H1 (cell line): Measurements from ENCODE around the gene EGFLAM. TPM values are rescaled to one million over a fixed set of nuclear protein-coding genes. Genes with fewer than 3 reads are reported as not detected.

Experiments used
- ASH2L ChIP-seq: fragments of 200-600, 300-600 bp; sonication (generic); IDR thresholded peaks from one replicate; pipeline ENCODE4 v1.7.1; 2017; ENCODE audit warnings: low read length
- KDM5A ChIP-seq: fragments of 200-600 bp; IDR thresholded peaks from 2 replicates; pipeline ENCODE4 v1.7.1; 2012; ENCODE audit warnings: mild to moderate bottlenecking, low read length, inconsistent platforms, mixed read lengths
- POU5F1 ChIP-seq: IDR thresholded peaks from 2 replicates; pipeline ENCODE4 v1.6.1; 2011; ENCODE audit warnings: low read depth, mild to moderate bottlenecking, low read length, moderate library complexity
- RAD21 ChIP-seq, 2 experiments: IDR thresholded peaks in 1 of 2; conservative IDR thresholded peaks in 1 of 2; 2 replicates each; pipeline ENCODE4 v1.6.1; 2011; ENCODE audit warnings: low read depth in 2 of 2, low read length in 2 of 2, improper control_type of control experiment in 1 of 2, inconsistent platforms in 1 of 2, mild to moderate bottlenecking in 1 of 2, moderate library complexity in 1 of 2
- SIN3A ChIP-seq, 2 experiments: IDR thresholded peaks in 1 of 2; conservative IDR thresholded peaks in 1 of 2; 2 replicates each; pipeline ENCODE4 v1.6.1; 2011 to 2012; ENCODE audit warnings: low read length in 2 of 2, improper control_type of control experiment in 1 of 2, low read depth in 1 of 2, mild to moderate bottlenecking in 1 of 2
- SUZ12 ChIP-seq: fragments of 200-600 bp; sonication (generic); IDR thresholded peaks from 2 replicates; pipeline ENCODE4 v1.6.1; 2012; ENCODE audit warnings: mild to moderate bottlenecking, inconsistent platforms, low read length, moderate library complexity, mixed read lengths
- YY1 ChIP-seq: IDR thresholded peaks from 2 replicates; pipeline ENCODE4 v1.6.1; 2011; ENCODE audit warnings: low read depth, mild to moderate bottlenecking, low read length
- polyA plus RNA-seq, 7 experiments: library from polyadenylated mRNA; depleted of rRNA in 3 of 7; stranded (reverse) in 5 of 7; unstranded in 2 of 7; fragments of >200 nt in 5 of 7; fragments of 200-250 nt in 2 of 7; gene quantifications; 1 replicate in 5 of 7; 2 replicates in 1 of 7; 4 replicates in 1 of 7; pipeline versions ENCODE4 v1.2.1 to v1.2.3, GENCODE V29; 2011 to 2013; ENCODE audit warnings: missing spikeins in 2 of 7, mixed read lengths in 2 of 7
- total RNA-seq: library from RNA; stranded (reverse); fragmentation: NEBNext Ultra II Directional; extraction: Animal tissue kit (Norgen Biotek cat#: 25700); gene quantifications from 2 replicates; pipeline ENCODE4 v1.2.1, GENCODE V29; 2021

EGFLAM gene
- total and polyA plus RNA-seq, 2 of the 8 experiments (the other 6 are each of a cell fraction or from before 2014, with no cell fraction given), result 0.20 to 0.24 TPM

DNA sequence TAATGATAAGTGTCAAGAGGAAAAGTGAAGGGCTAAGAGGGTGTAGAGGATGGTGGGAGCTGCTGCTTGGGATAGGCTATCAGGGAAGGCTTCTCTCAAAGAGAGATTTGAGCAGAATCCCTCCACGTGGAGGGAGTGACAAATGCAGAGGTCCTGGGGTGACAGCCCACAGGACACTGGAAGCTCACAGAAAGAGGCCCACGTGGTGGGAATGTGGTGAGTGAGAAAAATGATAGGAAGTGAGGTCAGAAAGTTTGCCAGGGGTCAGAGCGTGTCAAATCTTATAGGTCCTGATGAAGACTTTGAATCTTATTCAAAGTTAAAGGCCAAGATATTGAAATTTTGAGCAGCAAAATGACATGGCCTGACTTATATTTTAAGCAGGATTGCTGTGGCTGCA is 125.3 kb downstream of the EGFLAM start (continued):
- no peak for TF ChIP-seq SIN3A (conservative IDR thresholded peaks at IDR 0.05 in 1 of 2, IDR thresholded peaks at IDR 0.05 in 1 of 2; ENCODE audit: low read depth in 1 of 2, low read length in 2 of 2)
- no peak for TF ChIP-seq ASH2L
- TF ChIP-seq RAD21 (IDR thresholded peaks at IDR 0.05 in 1 of 2, conservative IDR thresholded peaks at IDR 0.05 in 1 of 2; ENCODE audit: low read depth in 2 of 2, low read length in 2 of 2), result no peak
- TF ChIP-seq SUZ12, result no peak
- TF ChIP-seq YY1, result no peak
- no peak for TF ChIP-seq KDM5A
- TF ChIP-seq POU5F1, result no peak
- TF ChIP-seq, all 59 proteins: peak for 0
